Pulmonary artery endothelial cell (primary cell): ENCODE results near the gene AGBL3. TPM values are rescaled to one million over a fixed set of nuclear protein-coding genes. Genes with fewer than 3 reads are reported as not detected.
"Not testable (repeated sequence)": the region's sequence is repeated elsewhere in the genome, so short reads cannot be mapped to it uniquely, and the experiment has no call there.

Experiments used
- DNase-seq: peaks from one replicate; pipeline ENCODE4 v3.0.0-alpha.2; 2011; ENCODE audit warnings: low read depth, low spot score
- total RNA-seq: library from RNA; depleted of rRNA; stranded (reverse); fragments of >200 nt; gene quantifications from 2 replicates; pipeline ENCODE4 v1.2.3, GENCODE V29; 2014

Gene AGBL3
- total RNA-seq, 1 donor from 2014 or later, result 1.5 TPM

GRCh38 chr7:135075716-135076115 lies 89.4 kb downstream of the AGBL3 start:
- DNase-seq, result no peak

GRCh38 chr7:135076882-135077281 lies 90.6 kb downstream of the AGBL3 start:
- no peak for DNase-seq

GRCh38 chr7:135077642-135078041 lies 91.3 kb downstream of the AGBL3 start:
- DNase-seq, result no peak

GRCh38 chr7:135078051-135078450 lies 91.7 kb downstream of the AGBL3 start:
- no peak for DNase-seq

- no peak for DNase-seq
Observed at GRCh38 chr7:135079068-135079467, 92.8 kb downstream of the AGBL3 start.

- no peak for DNase-seq
Observed at GRCh38 chr7:135083005-135083404, 96.7 kb downstream of the AGBL3 start.

GRCh38 chr7:135088566-135088965 lies 102.3 kb downstream of the AGBL3 start:
- no peak for DNase-seq

GRCh38 chr7:135091717-135092116 lies 105.4 kb downstream of the AGBL3 start:
- DNase-seq, result no peak

GRCh38 chr7:135094472-135095237 lies 108.3 kb downstream of the AGBL3 start:
- no peak for DNase-seq

GRCh38 chr7:135095450-135095849 lies 109.1 kb downstream of the AGBL3 start:
- no peak for DNase-seq

- DNase-seq, result peak; percentile 90
Observed at GRCh38 chr7:135098391-135098790, 112.1 kb downstream of the AGBL3 start.

GRCh38 chr7:135100856-135101255 lies 114.5 kb downstream of the AGBL3 start:
- DNase-seq, result no peak

GRCh38 chr7:135102372-135102771 lies 116.1 kb downstream of the AGBL3 start:
- no peak for DNase-seq

- no peak for DNase-seq
Observed at GRCh38 chr7:135109562-135109961, 123.3 kb downstream of the AGBL3 start.

GRCh38 chr7:135109976-135110375 lies 123.7 kb downstream of the AGBL3 start:
- DNase-seq, result no peak

- DNase-seq, result no peak
Observed at GRCh38 chr7:135111379-135111778, 125.1 kb downstream of the AGBL3 start.

GRCh38 chr7:135114622-135115021 lies 128.3 kb downstream of the AGBL3 start:
- no peak for DNase-seq

- DNase-seq, result no peak
Observed at GRCh38 chr7:135117096-135117495, 130.8 kb downstream of the AGBL3 start.

GRCh38 chr7:135121868-135122267 lies 135.6 kb downstream of the AGBL3 start:
- no peak for DNase-seq

GRCh38 chr7:135124631-135125030 lies 138.3 kb downstream of the AGBL3 start:
- not testable (repeated sequence) for DNase-seq

- no peak for DNase-seq
Observed at GRCh38 chr7:135128931-135129330, 142.6 kb downstream of the AGBL3 start.

GRCh38 chr7:135129579-135129978 lies 143.3 kb downstream of the AGBL3 start:
- no peak for DNase-seq

GRCh38 chr7:135143885-135144668 lies 157.8 kb downstream of the AGBL3 start:
- DNase-seq, result peak; percentile 86
